Measurements from ENCODE around the gene CNOT8.

The CNOT8 gene

DNA sequence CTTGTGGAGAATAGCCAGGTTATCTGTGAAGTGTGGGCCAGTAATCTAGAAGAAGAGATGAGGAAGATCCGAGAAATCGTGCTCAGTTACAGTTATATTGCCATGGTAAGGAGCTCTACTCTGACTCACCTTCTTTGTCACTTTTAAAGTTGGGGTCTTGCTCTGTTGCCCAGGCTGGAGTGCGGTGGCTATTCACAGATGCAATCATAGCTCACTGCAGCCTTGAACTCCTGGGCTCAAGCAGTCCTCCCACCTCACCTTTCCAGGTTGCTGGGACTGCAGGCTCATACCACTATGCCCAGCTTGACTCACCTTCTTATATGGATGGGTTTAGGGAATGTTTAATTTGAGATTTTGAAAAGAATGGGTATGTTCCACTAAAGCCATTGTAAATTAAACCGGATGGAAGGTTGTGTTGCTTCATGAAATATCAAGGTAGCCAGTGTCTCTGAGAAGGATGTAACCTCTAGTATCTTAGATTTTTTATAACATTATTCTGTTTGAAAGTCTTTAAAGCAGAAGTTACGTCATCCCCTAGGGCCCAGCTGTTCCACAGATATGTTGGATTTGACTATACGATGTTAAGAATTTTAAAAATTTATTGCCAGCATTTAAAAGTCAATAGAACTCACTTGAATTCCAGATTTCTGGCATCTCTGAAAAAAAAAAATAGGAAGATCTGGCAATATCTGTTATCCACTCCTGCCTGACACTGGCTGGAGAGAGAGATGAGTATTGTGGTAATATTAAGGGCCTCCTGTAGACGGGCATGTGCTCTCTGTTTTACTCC lies 5.1 kb downstream of the CNOT8 start:
- Mint-ChIP-seq H3K27me3 (no peaks in the 10 kb centered on the region), H3K27ac (peak overlapping the region; percentile 72), H3K36me3 (peaks cover 20% of the 10 kb centered on the region), H3K4me3 (no peak overlapping the region), H3K9me3 (no peaks in the 10 kb centered on the region), H3K4me1 (peaks cover 33% of the 10 kb centered on the region)
- no peak for DNase-seq (ENCODE audit: low spot score in 2 of 2)
- no peak for ATAC-seq (ENCODE audit: low read depth)

DNA sequence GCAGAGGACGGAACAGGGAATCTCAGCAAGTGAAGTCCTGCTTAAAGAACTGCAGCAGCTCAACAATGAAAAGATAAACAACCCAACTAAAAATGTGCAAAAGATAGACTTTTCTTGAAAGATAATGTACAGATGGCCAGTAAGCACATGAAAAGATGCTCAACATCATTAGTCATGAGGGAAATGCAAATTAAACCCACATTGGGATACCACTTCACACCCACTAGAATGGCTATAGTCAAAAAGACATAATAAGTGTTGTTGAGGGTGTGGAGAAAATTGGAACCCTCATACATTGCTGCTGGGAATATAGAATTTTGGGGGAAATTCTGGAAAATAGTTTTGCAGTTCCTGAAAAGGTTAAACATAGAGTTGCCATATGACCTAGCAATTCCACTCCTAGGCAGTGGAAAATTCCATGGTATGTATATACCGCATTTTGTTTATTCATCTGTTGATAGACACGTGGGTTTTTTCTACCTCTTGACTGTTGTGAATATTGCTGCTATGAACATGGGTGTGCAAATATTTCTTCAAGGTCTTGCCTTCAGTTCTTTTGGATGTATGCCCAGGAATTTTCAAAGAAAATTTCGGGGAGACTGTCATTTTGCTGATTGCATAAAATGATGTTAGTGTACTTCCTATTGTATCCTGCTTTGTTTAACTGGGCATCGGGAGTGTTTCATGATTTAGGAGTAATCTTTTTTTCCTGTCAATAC lies 7.2 kb downstream of the CNOT8 start:
- DNase-seq (ENCODE audit: low spot score in 2 of 2) (no peak), ATAC-seq (ENCODE audit: low read depth) (no peak)
- no peaks in the 10 kb centered on the region for H3K27me3 Mint-ChIP-seq
- H3K36me3 Mint-ChIP-seq, result peaks cover 20% of the 10 kb centered on the region
- no peak overlapping the region for H3K27ac Mint-ChIP-seq
- no peaks in the 10 kb centered on the region for H3K9me3 Mint-ChIP-seq
- H3K4me1 Mint-ChIP-seq, result peaks cover 22% of the 10 kb centered on the region
- no peak overlapping the region for H3K4me3 Mint-ChIP-seq

DNA sequence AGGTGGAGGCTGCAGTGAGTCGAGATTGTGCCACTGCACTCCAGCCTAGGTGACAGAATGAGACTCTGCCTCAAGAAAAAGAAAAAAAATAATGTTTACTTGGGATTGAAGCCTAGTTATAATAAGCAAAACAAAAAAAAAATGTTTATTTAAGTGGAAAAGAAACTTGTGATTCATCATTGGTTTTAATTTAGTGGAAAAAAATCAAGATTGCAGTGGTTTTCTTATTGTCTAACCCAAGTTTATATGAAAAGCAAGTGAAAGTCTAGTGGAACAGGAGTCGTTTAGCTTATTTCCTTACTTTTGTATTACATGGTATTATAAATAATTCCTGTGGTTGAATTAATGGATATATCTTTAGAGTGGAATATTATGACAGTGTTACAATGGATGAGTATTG lies 8.4 kb downstream of the CNOT8 start:
- Mint-ChIP-seq H3K27ac (no peak overlapping the region), H3K36me3 (peaks cover 24% of the 10 kb centered on the region), H3K4me3 (no peak overlapping the region)

DNA sequence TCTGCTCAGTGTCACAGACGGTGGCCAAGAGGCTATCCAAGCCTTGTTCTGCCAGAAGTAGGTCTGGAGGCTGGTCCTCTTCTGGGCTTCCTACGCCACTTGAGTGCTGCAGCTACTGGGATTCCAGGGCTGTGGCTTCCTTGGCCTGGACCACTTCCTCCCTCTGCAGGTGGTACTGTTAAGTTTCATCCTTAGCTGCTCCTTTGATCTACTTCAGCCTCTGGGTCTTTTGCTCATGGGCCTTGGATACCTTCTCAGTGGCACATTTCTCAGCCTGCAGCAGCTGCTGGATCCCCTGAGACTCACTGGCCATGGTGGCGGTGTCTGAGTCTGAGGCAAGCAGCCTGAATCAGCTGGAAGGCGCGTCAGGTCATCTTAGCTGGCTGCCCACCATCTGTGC lies 10.3 kb downstream of the CNOT8 start:
- no peak overlapping the region for H3K27ac Mint-ChIP-seq
- no peaks in the 10 kb centered on the region for H3K9me3 Mint-ChIP-seq
- ATAC-seq (ENCODE audit: low read depth) (no peak), DNase-seq (ENCODE audit: low spot score in 2 of 2) (no peak)
- no peaks in the 10 kb centered on the region for H3K27me3 Mint-ChIP-seq
- peaks cover 28% of the 10 kb centered on the region for H3K36me3 Mint-ChIP-seq
- peaks cover 4% of the 10 kb centered on the region for H3K4me1 Mint-ChIP-seq
- no peak overlapping the region for H3K4me3 Mint-ChIP-seq

More for the DNA sequence above, 8.4 kb downstream of the CNOT8 start:
- Mint-ChIP-seq H3K27me3 (no peaks in the 10 kb centered on the region), H3K9me3 (no peaks in the 10 kb centered on the region), H3K4me1 (peaks cover 16% of the 10 kb centered on the region)
- ATAC-seq (ENCODE audit: low read depth) (no peak), DNase-seq (ENCODE audit: low spot score in 2 of 2) (no peak)

DNA sequence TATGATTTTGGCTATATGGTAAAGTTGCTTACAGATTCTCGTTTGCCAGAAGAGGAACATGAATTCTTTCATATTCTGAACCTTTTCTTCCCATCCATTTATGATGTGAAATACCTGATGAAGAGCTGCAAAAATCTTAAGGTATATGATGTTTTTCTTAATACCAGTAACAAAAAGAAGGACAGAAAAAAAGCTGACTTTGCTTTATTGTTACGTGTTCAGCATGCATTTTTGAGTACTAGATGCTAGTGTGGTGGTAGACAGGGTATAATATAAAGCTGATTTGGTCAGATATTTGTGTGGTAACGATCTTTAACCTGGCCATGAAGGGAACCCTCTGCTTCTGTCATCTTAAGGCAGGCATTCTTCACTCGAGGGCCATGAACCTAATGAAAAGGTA lies 13.3 kb downstream of the CNOT8 start:
- no peaks in the 10 kb centered on the region for H3K9me3 Mint-ChIP-seq
- no peaks in the 10 kb centered on the region for H3K27me3 Mint-ChIP-seq
- DNase-seq (ENCODE audit: low spot score in 2 of 2), result no peak
- H3K36me3 Mint-ChIP-seq, result peaks cover 40% of the 10 kb centered on the region
- no peak for ATAC-seq (ENCODE audit: low read depth)
- no peak overlapping the region for H3K27ac Mint-ChIP-seq
- no peak overlapping the region for H3K4me3 Mint-ChIP-seq
- H3K4me1 Mint-ChIP-seq, result peaks cover 2% of the 10 kb centered on the region

DNA sequence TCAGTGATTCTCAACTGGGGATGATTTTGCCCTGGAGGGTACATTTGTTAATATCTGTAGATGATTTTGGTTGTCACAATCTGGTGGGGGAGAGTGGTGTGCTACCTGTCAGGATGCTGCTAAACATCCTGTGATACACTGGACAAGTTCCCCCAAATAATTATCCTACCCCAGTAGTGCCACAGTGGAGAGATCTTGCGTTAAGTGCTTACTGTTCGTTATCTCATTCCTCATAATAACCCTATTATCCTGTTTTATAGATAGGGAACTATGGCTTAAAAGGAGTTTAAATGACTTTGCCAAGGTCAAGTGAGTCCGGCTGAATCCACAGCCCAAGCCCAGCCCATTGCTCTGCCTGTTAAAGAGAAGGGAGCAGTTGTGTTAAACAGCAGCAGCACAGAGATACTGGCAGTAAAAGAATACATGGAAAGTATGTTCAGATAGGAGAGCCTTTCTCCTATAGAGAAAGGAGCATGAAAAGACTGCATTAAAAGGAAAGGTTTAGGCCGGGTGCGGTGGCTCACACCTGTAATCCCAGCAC lies 15.4 kb downstream of the CNOT8 start:
- no peak overlapping the region for H3K27ac Mint-ChIP-seq
- DNase-seq (ENCODE audit: low spot score in 2 of 2) (no peak), ATAC-seq (ENCODE audit: low read depth) (no peak)
- H3K4me3 Mint-ChIP-seq, result no peak overlapping the region
- H3K27me3 Mint-ChIP-seq, result no peaks in the 10 kb centered on the region
- no peaks in the 10 kb centered on the region for H3K4me1 Mint-ChIP-seq
- peaks cover 52% of the 10 kb centered on the region for H3K36me3 Mint-ChIP-seq
- H3K9me3 Mint-ChIP-seq, result no peaks in the 10 kb centered on the region

DNA sequence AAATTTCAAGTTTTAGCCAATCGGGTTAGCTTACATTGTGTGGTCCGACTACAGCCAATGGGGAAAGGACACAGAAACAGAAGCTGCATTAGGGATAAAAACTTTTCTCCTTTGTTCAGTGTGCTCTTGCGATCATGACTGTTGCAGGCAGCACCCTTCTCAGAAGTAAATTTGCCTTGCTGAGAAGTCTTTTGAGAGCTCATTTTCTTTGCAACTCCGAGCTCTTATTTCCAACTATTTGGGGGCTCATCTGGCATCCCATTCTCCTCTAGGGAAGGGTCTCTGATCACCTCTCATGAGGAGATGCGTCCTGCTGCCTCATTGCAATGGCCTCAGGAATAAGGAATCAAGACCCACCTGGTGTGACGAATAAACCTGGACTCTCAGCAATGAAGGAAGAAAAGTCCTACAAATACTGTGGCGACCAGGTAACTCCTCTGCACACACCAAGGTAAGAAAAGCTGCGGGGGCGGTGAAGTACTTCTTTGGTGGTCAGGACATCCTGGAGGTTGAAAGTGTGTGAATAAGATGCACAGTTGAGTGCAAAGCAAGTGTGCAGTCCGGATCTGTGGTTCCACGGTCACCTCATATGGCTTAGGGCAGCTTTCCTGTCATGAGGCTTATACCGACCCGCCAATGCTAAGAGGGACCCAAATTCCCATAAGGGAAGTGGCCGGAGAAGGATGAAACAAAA lies 20.4 kb downstream of the CNOT8 start:
- Mint-ChIP-seq H3K4me1 (no peaks in the 10 kb centered on the region), H3K27me3 (no peaks in the 10 kb centered on the region), H3K4me3 (no peak overlapping the region), H3K9me3 (peaks cover 5% of the 10 kb centered on the region), H3K36me3 (peaks cover 67% of the 10 kb centered on the region), H3K27ac (peak overlapping the region; percentile 35)
- no peak for ATAC-seq (ENCODE audit: low read depth)
- no peak for DNase-seq (ENCODE audit: low spot score in 2 of 2)

DNA sequence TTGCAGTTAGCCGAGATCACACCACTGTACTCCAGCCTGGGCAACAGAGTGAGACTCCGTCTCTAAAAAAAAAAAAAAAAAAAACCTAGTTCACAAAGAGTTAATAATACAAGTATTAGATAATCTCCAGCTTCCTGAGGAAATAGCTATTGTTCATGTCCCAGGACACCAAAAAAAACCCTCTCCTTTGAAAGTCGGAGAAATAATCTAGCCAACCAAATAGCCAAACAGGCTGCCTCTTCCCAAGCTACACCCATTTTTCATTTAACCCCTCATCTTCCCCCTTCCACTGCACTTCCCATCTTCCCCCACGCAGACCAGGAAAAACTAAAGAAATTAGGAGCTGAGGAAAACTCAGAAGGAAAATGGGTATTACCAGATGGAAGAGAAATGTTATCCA lies 23.6 kb downstream of the CNOT8 start:
- Mint-ChIP-seq H3K27ac (no peak overlapping the region), H3K9me3 (peaks cover 11% of the 10 kb centered on the region), H3K4me3 (no peak overlapping the region), H3K27me3 (no peaks in the 10 kb centered on the region), H3K4me1 (no peaks in the 10 kb centered on the region), H3K36me3 (peaks cover 65% of the 10 kb centered on the region)
- ATAC-seq (ENCODE audit: low read depth) (no peak), DNase-seq (ENCODE audit: low spot score in 2 of 2) (no peak)

DNA sequence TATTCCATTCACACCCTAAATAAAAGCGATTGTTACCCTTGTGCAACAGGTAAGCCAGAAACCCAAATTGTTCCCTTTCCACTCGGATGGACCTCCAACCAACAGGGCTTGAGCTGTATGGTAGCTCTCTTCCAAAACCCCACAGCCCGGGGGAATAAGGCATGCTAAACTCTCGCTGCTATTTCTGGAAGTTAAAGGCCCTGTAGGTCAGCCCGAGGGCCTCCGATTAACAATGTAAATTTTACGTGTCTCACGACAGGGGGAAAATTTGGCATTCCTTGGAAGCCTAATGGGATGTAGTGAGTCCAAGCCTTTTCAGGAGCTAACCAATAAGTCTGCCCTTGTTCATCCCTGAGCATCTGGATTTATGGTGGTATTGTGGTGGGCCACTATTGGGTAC lies 26.0 kb downstream of the CNOT8 start:
- H3K27ac Mint-ChIP-seq, result no peak overlapping the region
- H3K4me1 Mint-ChIP-seq, result no peaks in the 10 kb centered on the region
- no peaks in the 10 kb centered on the region for H3K27me3 Mint-ChIP-seq
- no peak for ATAC-seq (ENCODE audit: low read depth)
- H3K9me3 Mint-ChIP-seq, result peaks cover 11% of the 10 kb centered on the region
- no peak for DNase-seq (ENCODE audit: low spot score in 2 of 2)
- peaks cover 67% of the 10 kb centered on the region for H3K36me3 Mint-ChIP-seq
- no peak overlapping the region for H3K4me3 Mint-ChIP-seq

DNA sequence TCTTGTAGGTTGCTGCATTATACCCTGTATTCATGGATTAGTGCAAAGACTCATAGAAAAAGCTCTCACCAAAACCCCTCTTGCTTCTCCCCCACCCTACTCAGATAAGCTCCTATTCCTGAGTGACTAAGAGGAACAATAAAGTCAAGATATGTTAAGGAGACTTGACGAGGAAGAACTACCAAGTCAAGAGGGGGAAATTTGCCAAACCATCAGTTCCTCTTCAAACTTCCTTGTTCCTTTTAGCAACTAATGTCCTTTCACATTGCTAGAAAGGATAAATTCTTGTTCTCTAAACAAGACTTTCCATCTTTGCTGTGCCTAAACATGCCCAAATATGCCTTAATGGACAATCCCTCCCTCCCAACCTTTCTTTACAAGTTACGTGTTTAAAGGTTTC lies 27.0 kb downstream of the CNOT8 start:
- DNase-seq (ENCODE audit: low spot score in 2 of 2), result no peak
- Mint-ChIP-seq H3K36me3 (peaks cover 64% of the 10 kb centered on the region), H3K4me1 (no peaks in the 10 kb centered on the region), H3K27ac (no peak overlapping the region), H3K4me3 (no peak overlapping the region), H3K9me3 (peaks cover 9% of the 10 kb centered on the region), H3K27me3 (no peaks in the 10 kb centered on the region)
- no peak for ATAC-seq (ENCODE audit: low read depth)

DNA sequence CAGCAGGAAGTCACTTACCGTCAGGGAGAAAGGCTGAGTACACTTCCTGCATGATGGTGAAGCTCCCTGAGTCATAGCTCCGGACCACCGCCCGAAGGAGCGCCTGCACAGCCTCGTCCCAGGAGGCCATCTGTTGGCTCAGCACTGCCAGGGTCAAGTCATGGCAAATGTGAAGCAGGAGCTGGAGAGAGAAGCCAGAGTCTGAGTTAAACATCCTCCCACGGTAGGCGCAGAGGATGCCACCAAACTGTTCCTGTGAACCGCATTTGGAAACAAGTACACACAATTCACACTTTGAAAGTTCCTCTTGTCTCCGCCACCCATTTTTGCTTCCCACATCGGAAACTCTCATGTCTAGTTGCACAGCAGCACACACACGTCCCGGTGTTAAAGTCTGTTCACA lies 33.9 kb downstream of the CNOT8 start:
- ATAC-seq (ENCODE audit: low read depth) (no peak), DNase-seq (ENCODE audit: low spot score in 2 of 2) (no peak)
- Mint-ChIP-seq H3K9me3 (no peaks in the 10 kb centered on the region), H3K27ac (no peak overlapping the region), H3K36me3 (peaks cover 44% of the 10 kb centered on the region), H3K4me3 (no peak overlapping the region), H3K27me3 (no peaks in the 10 kb centered on the region), H3K4me1 (no peaks in the 10 kb centered on the region)

DNA sequence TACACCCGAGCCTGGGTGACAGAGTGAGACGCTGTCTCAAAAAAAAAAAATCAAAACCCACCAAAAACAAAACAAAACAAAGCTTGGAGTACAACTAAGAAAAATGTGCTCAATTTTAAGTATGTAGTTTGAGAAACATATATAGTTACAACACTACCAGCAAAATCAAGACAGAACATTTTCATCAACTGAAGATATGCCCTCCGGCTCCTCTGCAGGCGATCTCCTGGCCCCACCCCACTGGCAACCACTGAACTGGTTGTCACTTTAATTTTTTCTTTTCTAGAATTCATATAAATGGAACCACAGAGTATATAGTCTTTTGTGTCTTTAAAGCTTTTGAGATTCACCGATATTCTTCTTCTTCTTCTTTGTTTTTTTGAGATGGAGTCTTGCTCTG lies 35.0 kb downstream of the CNOT8 start:
- H3K27ac Mint-ChIP-seq, result no peak overlapping the region
- H3K36me3 Mint-ChIP-seq, result peaks cover 34% of the 10 kb centered on the region

DNA sequence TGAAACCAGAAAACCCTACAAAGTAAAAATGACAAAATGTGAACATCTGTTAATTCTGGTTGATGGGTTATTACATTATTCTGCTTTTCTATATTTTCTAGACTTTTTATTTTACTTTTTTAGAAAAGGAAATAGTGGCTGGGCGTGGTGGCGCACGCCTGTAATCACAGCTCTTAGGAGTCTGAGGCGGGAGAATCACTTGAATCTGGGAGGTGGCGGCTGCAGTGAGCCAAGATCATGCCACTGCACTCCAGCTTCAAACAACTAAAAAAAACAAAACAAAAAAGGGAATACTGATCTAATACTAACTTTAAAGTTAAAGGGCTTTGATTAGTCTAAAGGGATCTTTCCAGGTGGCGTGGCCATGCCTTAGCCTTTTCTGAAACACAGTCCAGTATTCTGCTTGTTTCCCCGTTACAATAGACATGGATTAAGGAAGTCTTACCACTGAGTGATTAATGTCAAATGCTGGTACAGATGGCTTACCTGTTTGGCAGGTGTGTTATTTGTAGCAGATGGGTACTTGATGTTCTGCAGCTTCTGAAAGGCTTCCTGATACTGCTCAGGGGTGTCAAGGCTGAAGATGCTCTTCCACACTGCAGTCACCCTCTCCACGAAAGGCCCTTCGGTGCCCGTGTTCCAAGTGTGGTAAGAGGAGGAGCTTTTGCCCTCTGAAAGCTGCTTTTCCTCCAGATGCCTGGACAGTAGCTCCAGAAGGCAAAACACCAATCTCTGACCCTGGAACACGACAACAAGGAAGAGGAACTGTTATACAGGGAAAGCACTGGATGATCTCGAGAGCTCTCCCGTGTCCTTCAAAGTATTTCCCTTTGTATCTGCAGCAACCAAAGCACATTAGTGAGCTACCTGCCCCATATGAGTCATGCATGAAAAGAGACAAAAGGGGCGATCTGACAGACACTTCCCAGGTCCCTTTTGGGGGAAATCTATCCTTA lies 37.5 kb downstream of the CNOT8 start:
- no peak overlapping the region for H3K27ac Mint-ChIP-seq
- H3K4me3 Mint-ChIP-seq, result no peak overlapping the region
- H3K9me3 Mint-ChIP-seq, result no peaks in the 10 kb centered on the region
- no peak for ATAC-seq (ENCODE audit: low read depth)
- DNase-seq (ENCODE audit: low spot score in 2 of 2), result no peak
- no peaks in the 10 kb centered on the region for H3K4me1 Mint-ChIP-seq
- peaks cover 31% of the 10 kb centered on the region for H3K36me3 Mint-ChIP-seq
- no peaks in the 10 kb centered on the region for H3K27me3 Mint-ChIP-seq

More for the DNA sequence above, 35.0 kb downstream of the CNOT8 start:
- DNase-seq (ENCODE audit: low spot score in 2 of 2) (no peak), ATAC-seq (ENCODE audit: low read depth) (no peak)
- Mint-ChIP-seq H3K4me1 (no peaks in the 10 kb centered on the region), H3K9me3 (no peaks in the 10 kb centered on the region), H3K4me3 (no peak overlapping the region), H3K27me3 (no peaks in the 10 kb centered on the region)

Measured in memory B cell (primary cell).